ENCODE results near the gene G6PC2. TPM values are rescaled to one million over a fixed set of nuclear protein-coding genes. Genes with fewer than 3 reads are reported as not detected.

The G6PC2 gene
- total RNA-seq, 1 experiment from 2014 or later, result not detected

DNA sequence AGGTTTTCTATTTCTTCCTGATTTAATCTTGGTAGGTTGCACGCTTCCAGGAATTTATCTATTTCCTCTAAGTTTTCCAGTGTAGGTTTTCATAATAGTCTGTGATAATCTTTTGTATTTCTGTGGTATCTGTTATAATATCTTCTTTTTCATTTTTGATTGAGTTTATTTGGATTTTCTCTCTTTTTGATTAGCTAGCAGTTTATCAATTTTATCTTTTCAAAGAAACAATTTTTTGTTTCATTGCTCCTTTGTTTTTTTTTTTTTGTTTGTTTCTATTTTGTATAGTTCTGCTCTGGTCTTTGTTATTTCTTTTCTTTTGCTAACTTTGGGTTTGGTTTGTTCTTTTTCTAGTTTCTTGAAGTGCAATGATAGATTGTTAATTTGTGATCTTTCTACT is 51.3 kb downstream of the G6PC2 start:
- CTCF ChIA-PET, result no interaction called here

DNA sequence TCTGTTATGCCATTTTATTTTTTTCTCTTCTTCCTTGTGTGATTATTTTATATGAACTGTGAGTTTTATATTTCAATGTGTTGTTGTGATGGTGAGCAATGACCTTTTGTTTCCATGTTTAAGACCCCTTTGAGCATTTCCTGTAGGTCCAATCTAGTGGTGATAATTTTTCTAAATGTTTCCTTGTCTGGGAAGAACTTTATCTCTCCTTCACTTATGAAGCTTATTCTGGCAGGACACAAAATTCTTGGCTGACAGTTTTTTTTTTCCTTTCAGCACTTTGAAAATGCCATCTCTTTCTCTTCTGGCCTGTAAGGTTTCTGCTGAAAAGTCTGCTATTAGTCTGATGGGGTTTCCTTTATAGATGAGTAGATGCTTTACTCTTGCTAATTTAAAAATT is 53.2 kb downstream of the G6PC2 start:
- POLR2A ChIA-PET, result no interaction called here
- ATAC-seq (no peak), DNase-seq (ENCODE audit: low spot score) (no peak)
- no peak overlapping the region for H3K27ac Mint-ChIP-seq
- H3K4me1 Mint-ChIP-seq, result no peaks in the 10 kb centered on the region
- H3K4me3 Mint-ChIP-seq, result no peak overlapping the region
- H3K27me3 Mint-ChIP-seq (ENCODE audit: low read depth), result no peaks in the 10 kb centered on the region; the same call in 1 of the 2 replicates
- CTCF ChIA-PET, result no interaction called here
- peaks cover 39% of the 10 kb centered on the region for H3K9me3 Mint-ChIP-seq
- H3K36me3 Mint-ChIP-seq, result no peaks in the 10 kb centered on the region; the same call in 1 of the 2 replicates
- TF ChIP-seq, protein P1, sequence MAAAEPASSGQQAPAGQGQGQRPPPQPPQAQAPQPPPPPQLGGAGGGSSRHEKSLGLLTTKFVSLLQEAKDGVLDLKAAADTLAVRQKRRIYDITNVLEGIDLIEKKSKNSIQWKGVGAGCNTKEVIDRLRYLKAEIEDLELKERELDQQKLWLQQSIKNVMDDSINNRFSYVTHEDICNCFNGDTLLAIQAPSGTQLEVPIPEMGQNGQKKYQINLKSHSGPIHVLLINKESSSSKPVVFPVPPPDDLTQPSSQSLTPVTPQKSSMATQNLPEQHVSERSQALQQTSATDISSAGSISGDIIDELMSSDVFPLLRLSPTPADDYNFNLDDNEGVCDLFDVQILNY (CRISPR knock-in tag; IDR thresholded peaks at IDR 0.05), result no peak
- TF ChIP-seq SMAD3 (CRISPR knock-in tag; IDR thresholded peaks at IDR 0.05; ENCODE audit: borderline replicate concordance), result no peak
- TF ChIP-seq, protein P2, sequence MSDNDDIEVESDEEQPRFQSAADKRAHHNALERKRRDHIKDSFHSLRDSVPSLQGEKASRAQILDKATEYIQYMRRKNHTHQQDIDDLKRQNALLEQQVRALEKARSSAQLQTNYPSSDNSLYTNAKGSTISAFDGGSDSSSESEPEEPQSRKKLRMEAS (CRISPR knock-in tag; IDR thresholded peaks at IDR 0.05), result no peak
- TF ChIP-seq, protein P3, sequence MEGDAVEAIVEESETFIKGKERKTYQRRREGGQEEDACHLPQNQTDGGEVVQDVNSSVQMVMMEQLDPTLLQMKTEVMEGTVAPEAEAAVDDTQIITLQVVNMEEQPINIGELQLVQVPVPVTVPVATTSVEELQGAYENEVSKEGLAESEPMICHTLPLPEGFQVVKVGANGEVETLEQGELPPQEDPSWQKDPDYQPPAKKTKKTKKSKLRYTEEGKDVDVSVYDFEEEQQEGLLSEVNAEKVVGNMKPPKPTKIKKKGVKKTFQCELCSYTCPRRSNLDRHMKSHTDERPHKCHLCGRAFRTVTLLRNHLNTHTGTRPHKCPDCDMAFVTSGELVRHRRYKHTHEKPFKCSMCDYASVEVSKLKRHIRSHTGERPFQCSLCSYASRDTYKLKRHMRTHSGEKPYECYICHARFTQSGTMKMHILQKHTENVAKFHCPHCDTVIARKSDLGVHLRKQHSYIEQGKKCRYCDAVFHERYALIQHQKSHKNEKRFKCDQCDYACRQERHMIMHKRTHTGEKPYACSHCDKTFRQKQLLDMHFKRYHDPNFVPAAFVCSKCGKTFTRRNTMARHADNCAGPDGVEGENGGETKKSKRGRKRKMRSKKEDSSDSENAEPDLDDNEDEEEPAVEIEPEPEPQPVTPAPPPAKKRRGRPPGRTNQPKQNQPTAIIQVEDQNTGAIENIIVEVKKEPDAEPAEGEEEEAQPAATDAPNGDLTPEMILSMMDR (IDR thresholded peaks at IDR 0.05), result no peak
- no peak for TF ChIP-seq ZNF317 (CRISPR knock-in tag; IDR thresholded peaks at IDR 0.05; ENCODE audit: borderline replicate concordance, low read depth)
- TF ChIP-seq MXD4 (CRISPR knock-in tag; IDR thresholded peaks at IDR 0.05; ENCODE audit: borderline replicate concordance), result no peak
- TF ChIP-seq, protein P4, sequence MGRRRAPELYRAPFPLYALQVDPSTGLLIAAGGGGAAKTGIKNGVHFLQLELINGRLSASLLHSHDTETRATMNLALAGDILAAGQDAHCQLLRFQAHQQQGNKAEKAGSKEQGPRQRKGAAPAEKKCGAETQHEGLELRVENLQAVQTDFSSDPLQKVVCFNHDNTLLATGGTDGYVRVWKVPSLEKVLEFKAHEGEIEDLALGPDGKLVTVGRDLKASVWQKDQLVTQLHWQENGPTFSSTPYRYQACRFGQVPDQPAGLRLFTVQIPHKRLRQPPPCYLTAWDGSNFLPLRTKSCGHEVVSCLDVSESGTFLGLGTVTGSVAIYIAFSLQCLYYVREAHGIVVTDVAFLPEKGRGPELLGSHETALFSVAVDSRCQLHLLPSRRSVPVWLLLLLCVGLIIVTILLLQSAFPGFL (CRISPR knock-in tag; IDR thresholded peaks at IDR 0.05; ENCODE audit: borderline replicate concordance), result no peak
- no peak for TF ChIP-seq ATF1 (CRISPR knock-in tag; IDR thresholded peaks at IDR 0.05)
- TF ChIP-seq NR3C1 (CRISPR knock-in tag; conservative IDR thresholded peaks at IDR 0.05; ENCODE audit: low read depth), result no peak
- TF ChIP-seq, protein P5, sequence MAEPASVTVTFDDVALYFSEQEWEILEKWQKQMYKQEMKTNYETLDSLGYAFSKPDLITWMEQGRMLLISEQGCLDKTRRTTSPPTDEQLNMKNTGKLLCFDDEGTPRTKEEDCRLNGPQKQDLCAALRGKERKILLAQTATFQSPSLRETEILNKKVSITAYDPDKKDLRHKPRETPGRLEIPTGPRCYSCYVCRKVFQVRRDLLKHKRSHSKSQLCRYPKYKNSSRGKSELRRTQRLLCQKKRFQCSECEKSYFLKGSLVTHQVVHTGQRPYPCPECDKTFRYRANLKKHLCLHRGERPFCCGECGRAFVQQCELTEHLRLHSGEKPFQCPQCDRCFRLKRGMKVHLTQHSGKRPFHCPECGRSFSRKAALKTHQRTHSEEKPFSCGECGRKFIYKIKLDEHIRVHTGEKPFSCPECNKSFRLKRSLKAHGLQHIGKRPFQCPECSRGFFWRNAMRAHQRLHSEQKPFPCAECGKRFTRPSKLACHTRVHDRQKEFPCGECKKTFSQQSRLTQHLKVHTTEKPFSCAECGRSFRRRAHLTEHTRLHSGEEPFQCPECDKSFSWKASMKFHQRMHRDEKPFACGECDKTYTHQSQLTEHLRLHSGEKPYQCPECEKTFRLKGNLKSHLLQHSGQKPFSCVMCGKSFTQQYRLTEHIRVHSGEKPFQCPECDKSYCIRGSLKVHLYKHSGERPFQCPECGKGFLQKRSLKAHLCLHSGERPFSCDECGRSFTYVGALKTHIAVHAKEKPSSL (CRISPR knock-in tag; conservative IDR thresholded peaks at IDR 0.05), result no peak
- TF ChIP-seq, protein P6, sequence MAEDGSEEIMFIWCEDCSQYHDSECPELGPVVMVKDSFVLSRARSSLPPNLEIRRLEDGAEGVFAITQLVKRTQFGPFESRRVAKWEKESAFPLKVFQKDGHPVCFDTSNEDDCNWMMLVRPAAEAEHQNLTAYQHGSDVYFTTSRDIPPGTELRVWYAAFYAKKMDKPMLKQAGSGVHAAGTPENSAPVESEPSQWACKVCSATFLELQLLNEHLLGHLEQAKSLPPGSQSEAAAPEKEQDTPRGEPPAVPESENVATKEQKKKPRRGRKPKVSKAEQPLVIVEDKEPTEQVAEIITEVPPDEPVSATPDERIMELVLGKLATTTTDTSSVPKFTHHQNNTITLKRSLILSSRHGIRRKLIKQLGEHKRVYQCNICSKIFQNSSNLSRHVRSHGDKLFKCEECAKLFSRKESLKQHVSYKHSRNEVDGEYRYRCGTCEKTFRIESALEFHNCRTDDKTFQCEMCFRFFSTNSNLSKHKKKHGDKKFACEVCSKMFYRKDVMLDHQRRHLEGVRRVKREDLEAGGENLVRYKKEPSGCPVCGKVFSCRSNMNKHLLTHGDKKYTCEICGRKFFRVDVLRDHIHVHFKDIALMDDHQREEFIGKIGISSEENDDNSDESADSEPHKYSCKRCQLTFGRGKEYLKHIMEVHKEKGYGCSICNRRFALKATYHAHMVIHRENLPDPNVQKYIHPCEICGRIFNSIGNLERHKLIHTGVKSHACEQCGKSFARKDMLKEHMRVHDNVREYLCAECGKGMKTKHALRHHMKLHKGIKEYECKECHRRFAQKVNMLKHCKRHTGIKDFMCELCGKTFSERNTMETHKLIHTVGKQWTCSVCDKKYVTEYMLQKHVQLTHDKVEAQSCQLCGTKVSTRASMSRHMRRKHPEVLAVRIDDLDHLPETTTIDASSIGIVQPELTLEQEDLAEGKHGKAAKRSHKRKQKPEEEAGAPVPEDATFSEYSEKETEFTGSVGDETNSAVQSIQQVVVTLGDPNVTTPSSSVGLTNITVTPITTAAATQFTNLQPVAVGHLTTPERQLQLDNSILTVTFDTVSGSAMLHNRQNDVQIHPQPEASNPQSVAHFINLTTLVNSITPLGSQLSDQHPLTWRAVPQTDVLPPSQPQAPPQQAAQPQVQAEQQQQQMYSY (CRISPR knock-in tag; IDR thresholded peaks at IDR 0.05), result no peak
- TF ChIP-seq ZNF416 (CRISPR knock-in tag; IDR thresholded peaks at IDR 0.05), result no peak
- TF ChIP-seq OVOL2 (CRISPR knock-in tag; IDR thresholded peaks at IDR 0.05; ENCODE audit: borderline replicate concordance), result no peak
- TF ChIP-seq, protein P7, sequence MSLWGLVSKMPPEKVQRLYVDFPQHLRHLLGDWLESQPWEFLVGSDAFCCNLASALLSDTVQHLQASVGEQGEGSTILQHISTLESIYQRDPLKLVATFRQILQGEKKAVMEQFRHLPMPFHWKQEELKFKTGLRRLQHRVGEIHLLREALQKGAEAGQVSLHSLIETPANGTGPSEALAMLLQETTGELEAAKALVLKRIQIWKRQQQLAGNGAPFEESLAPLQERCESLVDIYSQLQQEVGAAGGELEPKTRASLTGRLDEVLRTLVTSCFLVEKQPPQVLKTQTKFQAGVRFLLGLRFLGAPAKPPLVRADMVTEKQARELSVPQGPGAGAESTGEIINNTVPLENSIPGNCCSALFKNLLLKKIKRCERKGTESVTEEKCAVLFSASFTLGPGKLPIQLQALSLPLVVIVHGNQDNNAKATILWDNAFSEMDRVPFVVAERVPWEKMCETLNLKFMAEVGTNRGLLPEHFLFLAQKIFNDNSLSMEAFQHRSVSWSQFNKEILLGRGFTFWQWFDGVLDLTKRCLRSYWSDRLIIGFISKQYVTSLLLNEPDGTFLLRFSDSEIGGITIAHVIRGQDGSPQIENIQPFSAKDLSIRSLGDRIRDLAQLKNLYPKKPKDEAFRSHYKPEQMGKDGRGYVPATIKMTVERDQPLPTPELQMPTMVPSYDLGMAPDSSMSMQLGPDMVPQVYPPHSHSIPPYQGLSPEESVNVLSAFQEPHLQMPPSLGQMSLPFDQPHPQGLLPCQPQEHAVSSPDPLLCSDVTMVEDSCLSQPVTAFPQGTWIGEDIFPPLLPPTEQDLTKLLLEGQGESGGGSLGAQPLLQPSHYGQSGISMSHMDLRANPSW (CRISPR knock-in tag; conservative IDR thresholded peaks at IDR 0.05; ENCODE audit: low read depth), result no peak
- no peak for TF ChIP-seq ZNF219 (CRISPR knock-in tag; IDR thresholded peaks at IDR 0.05; ENCODE audit: borderline replicate concordance)

More for the DNA sequence above, 51.3 kb downstream of the G6PC2 start:
- Mint-ChIP-seq H3K36me3 (no peaks in the 10 kb centered on the region; the same call in 1 of the 2 replicates), H3K4me3 (no peak overlapping the region), H3K27ac (no peak overlapping the region), H3K9me3 (peaks cover 40% of the 10 kb centered on the region), H3K4me1 (no peaks in the 10 kb centered on the region), H3K27me3 (ENCODE audit: low read depth) (no peaks in the 10 kb centered on the region; the same call in 1 of the 2 replicates)
- DNase-seq (ENCODE audit: low spot score) (no peak), ATAC-seq (no peak)
- POLR2A ChIA-PET, result no interaction called here
- TF ChIP-seq CREM (CRISPR knock-in tag; IDR thresholded peaks at IDR 0.05) (no peak), ZNF121 (CRISPR knock-in tag; IDR thresholded peaks at IDR 0.05) (no peak), SP1 (CRISPR knock-in tag; conservative IDR thresholded peaks at IDR 0.05) (no peak), NR2C2 (CRISPR knock-in tag; IDR thresholded peaks at IDR 0.05) (no peak), ZNF416 (CRISPR knock-in tag; IDR thresholded peaks at IDR 0.05) (no peak), ETV6 (CRISPR knock-in tag; IDR thresholded peaks at IDR 0.05) (no peak)
- TF ChIP-seq, protein P8, sequence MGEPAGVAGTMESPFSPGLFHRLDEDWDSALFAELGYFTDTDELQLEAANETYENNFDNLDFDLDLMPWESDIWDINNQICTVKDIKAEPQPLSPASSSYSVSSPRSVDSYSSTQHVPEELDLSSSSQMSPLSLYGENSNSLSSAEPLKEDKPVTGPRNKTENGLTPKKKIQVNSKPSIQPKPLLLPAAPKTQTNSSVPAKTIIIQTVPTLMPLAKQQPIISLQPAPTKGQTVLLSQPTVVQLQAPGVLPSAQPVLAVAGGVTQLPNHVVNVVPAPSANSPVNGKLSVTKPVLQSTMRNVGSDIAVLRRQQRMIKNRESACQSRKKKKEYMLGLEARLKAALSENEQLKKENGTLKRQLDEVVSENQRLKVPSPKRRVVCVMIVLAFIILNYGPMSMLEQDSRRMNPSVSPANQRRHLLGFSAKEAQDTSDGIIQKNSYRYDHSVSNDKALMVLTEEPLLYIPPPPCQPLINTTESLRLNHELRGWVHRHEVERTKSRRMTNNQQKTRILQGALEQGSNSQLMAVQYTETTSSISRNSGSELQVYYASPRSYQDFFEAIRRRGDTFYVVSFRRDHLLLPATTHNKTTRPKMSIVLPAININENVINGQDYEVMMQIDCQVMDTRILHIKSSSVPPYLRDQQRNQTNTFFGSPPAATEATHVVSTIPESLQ (CRISPR knock-in tag; IDR thresholded peaks at IDR 0.05), result no peak
